A549 (cell line): ENCODE results near the gene RAP2A.

Experiments
- EHMT2 ChIP-seq: fragments of 200-600 bp; sonication (generic); IDR thresholded peaks from 2 replicates; pipeline ENCODE4 v1.6.1; 2016; ENCODE audit warnings: antibody characterized with exemption, low read depth, mild to moderate bottlenecking, moderate library complexity
- POLR2A ChIP-seq: IDR thresholded peaks from 2 replicates; pipeline ENCODE4 v1.6.1; 2012; ENCODE audit warnings: mild to moderate bottlenecking, low read length
- TF ChIP-seq, protein P1 (sequence below): IDR thresholded peaks from 2 replicates; pipeline ENCODE4 v1.6.1; 2012
- TF ChIP-seq, protein P2 (sequence below): fragments of >200 bp; sonication (Bioruptor Twin); formaldehyde crosslinking; IDR thresholded peaks from 3 replicates; pipeline ENCODE4 v1.5.1; 2016

DNA sequence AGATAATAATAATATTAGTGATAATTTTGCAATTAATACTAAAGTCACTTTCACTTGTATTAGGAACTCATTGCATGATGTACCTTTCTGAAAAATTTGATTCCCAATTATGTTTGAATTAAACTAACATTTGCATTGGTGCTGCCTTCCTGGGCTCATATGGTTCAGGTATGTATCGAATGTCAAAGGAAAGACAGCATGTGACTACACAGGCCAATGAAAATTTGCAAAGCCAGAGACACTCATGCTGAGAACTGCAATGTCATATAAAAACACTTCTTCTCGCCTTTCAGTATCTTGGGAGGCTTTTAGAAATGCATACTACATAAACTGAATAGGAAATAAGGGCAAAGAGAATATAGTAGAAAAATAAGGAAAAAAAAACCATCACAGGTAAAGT lies 44.3 kb downstream of the RAP2A start:
- TF ChIP-seq, protein P1, sequence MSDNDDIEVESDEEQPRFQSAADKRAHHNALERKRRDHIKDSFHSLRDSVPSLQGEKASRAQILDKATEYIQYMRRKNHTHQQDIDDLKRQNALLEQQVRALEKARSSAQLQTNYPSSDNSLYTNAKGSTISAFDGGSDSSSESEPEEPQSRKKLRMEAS = no peak
- TF ChIP-seq, protein P2, sequence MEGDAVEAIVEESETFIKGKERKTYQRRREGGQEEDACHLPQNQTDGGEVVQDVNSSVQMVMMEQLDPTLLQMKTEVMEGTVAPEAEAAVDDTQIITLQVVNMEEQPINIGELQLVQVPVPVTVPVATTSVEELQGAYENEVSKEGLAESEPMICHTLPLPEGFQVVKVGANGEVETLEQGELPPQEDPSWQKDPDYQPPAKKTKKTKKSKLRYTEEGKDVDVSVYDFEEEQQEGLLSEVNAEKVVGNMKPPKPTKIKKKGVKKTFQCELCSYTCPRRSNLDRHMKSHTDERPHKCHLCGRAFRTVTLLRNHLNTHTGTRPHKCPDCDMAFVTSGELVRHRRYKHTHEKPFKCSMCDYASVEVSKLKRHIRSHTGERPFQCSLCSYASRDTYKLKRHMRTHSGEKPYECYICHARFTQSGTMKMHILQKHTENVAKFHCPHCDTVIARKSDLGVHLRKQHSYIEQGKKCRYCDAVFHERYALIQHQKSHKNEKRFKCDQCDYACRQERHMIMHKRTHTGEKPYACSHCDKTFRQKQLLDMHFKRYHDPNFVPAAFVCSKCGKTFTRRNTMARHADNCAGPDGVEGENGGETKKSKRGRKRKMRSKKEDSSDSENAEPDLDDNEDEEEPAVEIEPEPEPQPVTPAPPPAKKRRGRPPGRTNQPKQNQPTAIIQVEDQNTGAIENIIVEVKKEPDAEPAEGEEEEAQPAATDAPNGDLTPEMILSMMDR = no peak
- TF ChIP-seq EHMT2 (no peak), POLR2A (no peak)
